Effector memory CD4-positive, alpha-beta T cell (primary cell): Measurements from ENCODE around the gene TUBB1.

ENCODE experiments used
- DNase-seq, 3 donors: peaks; one replicate each; pipeline ENCODE4 v3.0.0-alpha.2; 2020
- H3K27ac ChIP-seq: 2 replicates; pipeline ENCODE4 v1.7.0; 2013; ENCODE audit warnings: mild to moderate bottlenecking, low read length, moderate library complexity; ENCODE audit not compliant: insufficient read depth, poor library complexity, severe bottlenecking
- H3K27me3 ChIP-seq: replicated peaks from 2 replicates; pipeline ENCODE4 v1.7.0; 2013; ENCODE audit warnings: mild to moderate bottlenecking, low read length; ENCODE audit not compliant: insufficient read depth, control insufficient read depth, poor library complexity, severe bottlenecking
- H3K36me3 ChIP-seq: 2 replicates; pipeline ENCODE4 v1.7.0; 2013; ENCODE audit warnings: mild to moderate bottlenecking, low read length, moderate library complexity; ENCODE audit not compliant: control insufficient read depth, insufficient read depth
- H3K4me1 ChIP-seq: 2 replicates; pipeline ENCODE4 v1.7.0; 2013; ENCODE audit warnings: low read length, mild to moderate bottlenecking; ENCODE audit not compliant: control insufficient read depth, insufficient read depth, poor library complexity, severe bottlenecking
- H3K4me3 ChIP-seq: 2 replicates; pipeline ENCODE4 v1.7.0; 2013; ENCODE audit warnings: low read length, low read depth, mild to moderate bottlenecking; ENCODE audit not compliant: insufficient read depth, poor library complexity, severe bottlenecking
- H3K9me3 ChIP-seq: 2 replicates; pipeline ENCODE4 v1.7.0; 2013; ENCODE audit warnings: mild to moderate bottlenecking, low read length, moderate library complexity; ENCODE audit not compliant: control insufficient read depth

Gene TUBB1

GRCh38 chr20:58988565-58988882, 30.7 kb upstream of the TUBB1 start:
- peaks cover 8% of the 10 kb centered on the region for H3K4me1 ChIP-seq
- no peak overlapping the region for H3K4me3 ChIP-seq
- no peaks in the 10 kb centered on the region for H3K9me3 ChIP-seq
- H3K36me3 ChIP-seq: peaks cover 79% of the 10 kb centered on the region
- H3K27ac ChIP-seq: no peak overlapping the region
- H3K27me3 ChIP-seq: no peaks in the 10 kb centered on the region
- no peak for DNase-seq

DNA sequence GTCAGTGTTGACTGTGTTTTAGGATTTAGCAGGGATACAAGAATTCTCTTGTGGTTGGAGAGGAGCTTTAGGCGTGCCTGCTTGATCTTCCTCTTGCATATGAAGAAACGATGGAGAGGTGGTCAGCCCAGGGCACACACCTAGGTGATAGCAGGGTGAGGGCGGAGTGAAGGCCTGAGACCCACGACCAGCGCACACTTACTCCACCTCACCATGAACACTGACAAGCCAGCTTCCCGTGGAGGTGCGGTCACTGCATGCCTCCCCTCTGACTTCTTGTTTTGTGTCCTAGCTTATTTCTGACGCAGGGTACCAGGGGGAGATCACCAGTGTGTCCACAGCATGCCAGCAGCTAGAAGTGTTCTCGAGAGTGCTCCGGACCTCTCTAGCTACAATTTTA, 30.0 kb upstream of the TUBB1 start:
- H3K4me1 ChIP-seq: peaks cover 1% of the 10 kb centered on the region
- H3K27ac ChIP-seq: no peak overlapping the region
- H3K9me3 ChIP-seq: no peaks in the 10 kb centered on the region
- DNase-seq: no peak
- no peak overlapping the region for H3K4me3 ChIP-seq
- peaks cover 85% of the 10 kb centered on the region for H3K36me3 ChIP-seq
- H3K27me3 ChIP-seq: no peaks in the 10 kb centered on the region

- H3K27me3 ChIP-seq: no peaks in the 10 kb centered on the region
- DNase-seq: no peak
- no peak overlapping the region for H3K27ac ChIP-seq
- no peak overlapping the region for H3K4me3 ChIP-seq
- no peaks in the 10 kb centered on the region for H3K4me1 ChIP-seq
- no peaks in the 10 kb centered on the region for H3K9me3 ChIP-seq
- H3K36me3 ChIP-seq: peaks cover 95% of the 10 kb centered on the region
Measured at GRCh38 chr20:58990651-58991445, 28.4 kb upstream of the TUBB1 start.

GRCh38 chr20:58991715-58992114, 27.5 kb upstream of the TUBB1 start:
- H3K27ac ChIP-seq: no peak overlapping the region
- peaks cover 96% of the 10 kb centered on the region for H3K36me3 ChIP-seq

DNA sequence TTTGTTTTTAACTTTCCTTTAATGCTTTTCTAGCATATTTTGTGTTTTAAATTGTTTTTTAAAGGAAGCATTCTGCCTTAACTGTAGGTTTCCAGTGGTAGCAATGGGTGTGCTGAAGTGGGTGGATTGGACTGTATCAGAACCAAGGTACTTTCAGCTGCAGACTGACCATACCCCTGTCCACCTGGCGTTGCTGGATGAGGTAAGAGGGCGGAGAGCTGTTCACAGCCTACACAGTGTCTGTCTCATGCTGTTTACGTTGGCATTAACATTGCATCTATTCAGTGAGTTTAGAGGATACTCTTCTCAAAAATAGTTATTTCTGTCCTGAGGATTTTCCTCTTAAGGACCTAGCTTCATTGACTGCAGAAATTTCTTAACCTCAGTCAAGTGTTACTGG, 26.3 kb upstream of the TUBB1 start:
- no peak for DNase-seq
- Histone ChIP-seq H3K36me3 (peaks cover 89% of the 10 kb centered on the region), H3K27ac (no peak overlapping the region), H3K27me3 (no peaks in the 10 kb centered on the region), H3K4me1 (no peaks in the 10 kb centered on the region), H3K4me3 (no peak overlapping the region), H3K9me3 (no peaks in the 10 kb centered on the region)

More at GRCh38 chr20:58991715-58992114, 27.5 kb upstream of the TUBB1 start:
- Histone ChIP-seq H3K4me3 (no peak overlapping the region), H3K27me3 (no peaks in the 10 kb centered on the region), H3K4me1 (no peaks in the 10 kb centered on the region), H3K9me3 (no peaks in the 10 kb centered on the region)
- DNase-seq: no peak

GRCh38 chr20:58993332-58994248, 25.6 kb upstream of the TUBB1 start:
- Histone ChIP-seq H3K36me3 (peaks cover 82% of the 10 kb centered on the region), H3K4me3 (no peak overlapping the region), H3K27me3 (no peaks in the 10 kb centered on the region), H3K4me1 (no peaks in the 10 kb centered on the region), H3K27ac (no peak overlapping the region), H3K9me3 (no peaks in the 10 kb centered on the region)
- DNase-seq: no peak

- Histone ChIP-seq H3K9me3 (no peaks in the 10 kb centered on the region), H3K4me3 (no peak overlapping the region), H3K4me1 (no peaks in the 10 kb centered on the region), H3K27ac (no peak overlapping the region), H3K36me3 (peaks cover 72% of the 10 kb centered on the region), H3K27me3 (no peaks in the 10 kb centered on the region)
- DNase-seq: no peak
Measured at GRCh38 chr20:58994390-58995159, 24.7 kb upstream of the TUBB1 start.

- H3K9me3 ChIP-seq: no peaks in the 10 kb centered on the region
- H3K4me1 ChIP-seq: no peaks in the 10 kb centered on the region
- H3K27me3 ChIP-seq: no peaks in the 10 kb centered on the region
- peaks cover 62% of the 10 kb centered on the region for H3K36me3 ChIP-seq
- H3K27ac ChIP-seq: no peak overlapping the region
- no peak for DNase-seq
- no peak overlapping the region for H3K4me3 ChIP-seq
Measured at GRCh38 chr20:58995461-58996225, 23.6 kb upstream of the TUBB1 start.

GRCh38 chr20:58996226-58996611, 23.0 kb upstream of the TUBB1 start:
- Histone ChIP-seq H3K27me3 (no peaks in the 10 kb centered on the region), H3K36me3 (peaks cover 58% of the 10 kb centered on the region), H3K4me1 (no peaks in the 10 kb centered on the region), H3K27ac (no peak overlapping the region), H3K4me3 (no peak overlapping the region), H3K9me3 (no peaks in the 10 kb centered on the region)
- no peak for DNase-seq
